ENCODE data around the gene TMEM131.

GRCh38 chr2:97932975-97933662 is 62.6 kb downstream of the TMEM131 start:
- no peak for TF ChIP-seq CTCF (IDR thresholded peaks at IDR 0.05)
- no peak for TF ChIP-seq POLR2A (IDR thresholded peaks at IDR 0.05)
